GM23338 (cell line): ENCODE measurements around the gene VRK3.

ENCODE experiments used
- CREB1 ChIP-seq: fragments of 250-450 bp; sonication (Bioruptor Pico); IDR thresholded peaks from 2 replicates; pipeline ENCODE4 v1.5.0; 2020; ENCODE audit warnings: low read depth, mild to moderate bottlenecking, moderate library complexity
- EZH2 ChIP-seq: fragments of 200-600 bp; sonication (generic); IDR thresholded peaks from one replicate; pipeline ENCODE4 v1.8.0; 2017; ENCODE audit warnings: antibody characterized with exemption, mild to moderate bottlenecking, low read depth; ENCODE audit not compliant: unreplicated experiment
- EZH2phosphoT487 ChIP-seq: fragments of 200-600 bp; sonication (generic); IDR thresholded peaks from one replicate; pipeline ENCODE4 v1.8.1; 2018; ENCODE audit warnings: antibody characterized with exemption; ENCODE audit not compliant: unreplicated experiment
- JUNB ChIP-seq: IDR thresholded peaks from one replicate; pipeline ENCODE4 v1.6.1; 2016; ENCODE audit warnings: antibody characterized with exemption; ENCODE audit not compliant: unreplicated experiment
- NANOG ChIP-seq: IDR thresholded peaks from 2 replicates; pipeline ENCODE4 v1.6.1; 2016; ENCODE audit warnings: antibody characterized with exemption, borderline replicate concordance
- POLR2AphosphoS5 ChIP-seq: IDR thresholded peaks from 2 replicates; pipeline ENCODE4 v1.6.1; 2016; ENCODE audit warnings: antibody characterized with exemption, low read depth
- STAT1 ChIP-seq: IDR thresholded peaks from one replicate; pipeline ENCODE4 v1.6.1; 2016; ENCODE audit warnings: antibody characterized with exemption; ENCODE audit not compliant: unreplicated experiment
- ZNF114 ChIP-seq: fragments of 250-450 bp; sonication (Bioruptor Pico); IDR thresholded peaks from 2 replicates; pipeline ENCODE4 v1.5.0; 2020; ENCODE audit warnings: mild to moderate bottlenecking, moderate library complexity
- ZNF331 ChIP-seq: fragments of 250-450 bp; sonication (Bioruptor Pico); IDR thresholded peaks from 2 replicates; pipeline ENCODE4 v1.5.0; 2020; ENCODE audit warnings: low read depth, mild to moderate bottlenecking, moderate library complexity
- TF ChIP-seq, protein P1 (sequence below): IDR thresholded peaks from one replicate; pipeline ENCODE4 v1.6.1; 2018; ENCODE audit warnings: antibody characterized with exemption; ENCODE audit not compliant: unreplicated experiment
- TF ChIP-seq, protein P2 (sequence below), 2 experiments: fragments of 200-600 bp in 1 of 2; sonication (generic) in 1 of 2; conservative IDR thresholded peaks; 2 replicates each; pipeline versions ENCODE4 v1.5.1 to v1.6.1; 2016 to 2017; ENCODE audit warnings: antibody characterized with exemption in 2 of 2, low read depth in 2 of 2, mild to moderate bottlenecking in 2 of 2, moderate library complexity in 1 of 2
- TF ChIP-seq, protein P3 (sequence below): IDR thresholded peaks from 2 replicates; pipeline ENCODE4 v1.6.1; 2016; ENCODE audit warnings: antibody characterized with exemption
- TF ChIP-seq, protein P4 (sequence below): fragments of 250-450 bp; sonication (Bioruptor Pico); IDR thresholded peaks from 2 replicates; pipeline ENCODE4 v1.5.0; 2020; ENCODE audit warnings: mild to moderate bottlenecking, moderate library complexity

DNA sequence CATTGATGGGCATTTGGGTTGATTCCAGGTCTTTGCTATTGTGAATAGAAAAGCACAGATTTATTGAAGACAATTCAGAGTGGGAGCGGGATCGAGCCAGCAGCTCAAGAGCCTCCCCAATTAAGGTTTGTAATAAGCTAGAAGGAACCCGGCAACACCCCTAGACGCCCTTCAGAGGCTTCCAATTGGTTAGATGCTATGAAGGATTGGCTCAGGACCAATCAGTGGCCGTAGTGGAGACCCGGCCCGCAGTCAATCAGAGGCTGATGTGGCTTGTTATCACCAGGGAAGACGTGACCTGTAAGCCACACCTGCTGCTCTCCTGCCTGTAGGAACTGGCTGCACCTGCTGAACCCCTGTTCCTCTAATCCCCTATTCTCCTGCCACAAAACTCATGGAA is 78.8 kb downstream of the VRK3 start:
- TF ChIP-seq POLR2AphosphoS5 (no peak), CREB1 (CRISPR knock-in tag) (no peak), EZH2 (no peak), EZH2phosphoT487 (no peak), ZNF114 (CRISPR knock-in tag) (no peak), STAT1 (no peak), NANOG (no peak), JUNB (no peak), ZNF331 (CRISPR knock-in tag) (no peak)
- TF ChIP-seq, protein P1, sequence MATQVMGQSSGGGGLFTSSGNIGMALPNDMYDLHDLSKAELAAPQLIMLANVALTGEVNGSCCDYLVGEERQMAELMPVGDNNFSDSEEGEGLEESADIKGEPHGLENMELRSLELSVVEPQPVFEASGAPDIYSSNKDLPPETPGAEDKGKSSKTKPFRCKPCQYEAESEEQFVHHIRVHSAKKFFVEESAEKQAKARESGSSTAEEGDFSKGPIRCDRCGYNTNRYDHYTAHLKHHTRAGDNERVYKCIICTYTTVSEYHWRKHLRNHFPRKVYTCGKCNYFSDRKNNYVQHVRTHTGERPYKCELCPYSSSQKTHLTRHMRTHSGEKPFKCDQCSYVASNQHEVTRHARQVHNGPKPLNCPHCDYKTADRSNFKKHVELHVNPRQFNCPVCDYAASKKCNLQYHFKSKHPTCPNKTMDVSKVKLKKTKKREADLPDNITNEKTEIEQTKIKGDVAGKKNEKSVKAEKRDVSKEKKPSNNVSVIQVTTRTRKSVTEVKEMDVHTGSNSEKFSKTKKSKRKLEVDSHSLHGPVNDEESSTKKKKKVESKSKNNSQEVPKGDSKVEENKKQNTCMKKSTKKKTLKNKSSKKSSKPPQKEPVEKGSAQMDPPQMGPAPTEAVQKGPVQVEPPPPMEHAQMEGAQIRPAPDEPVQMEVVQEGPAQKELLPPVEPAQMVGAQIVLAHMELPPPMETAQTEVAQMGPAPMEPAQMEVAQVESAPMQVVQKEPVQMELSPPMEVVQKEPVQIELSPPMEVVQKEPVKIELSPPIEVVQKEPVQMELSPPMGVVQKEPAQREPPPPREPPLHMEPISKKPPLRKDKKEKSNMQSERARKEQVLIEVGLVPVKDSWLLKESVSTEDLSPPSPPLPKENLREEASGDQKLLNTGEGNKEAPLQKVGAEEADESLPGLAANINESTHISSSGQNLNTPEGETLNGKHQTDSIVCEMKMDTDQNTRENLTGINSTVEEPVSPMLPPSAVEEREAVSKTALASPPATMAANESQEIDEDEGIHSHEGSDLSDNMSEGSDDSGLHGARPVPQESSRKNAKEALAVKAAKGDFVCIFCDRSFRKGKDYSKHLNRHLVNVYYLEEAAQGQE, result no peak
- TF ChIP-seq, protein P2, sequence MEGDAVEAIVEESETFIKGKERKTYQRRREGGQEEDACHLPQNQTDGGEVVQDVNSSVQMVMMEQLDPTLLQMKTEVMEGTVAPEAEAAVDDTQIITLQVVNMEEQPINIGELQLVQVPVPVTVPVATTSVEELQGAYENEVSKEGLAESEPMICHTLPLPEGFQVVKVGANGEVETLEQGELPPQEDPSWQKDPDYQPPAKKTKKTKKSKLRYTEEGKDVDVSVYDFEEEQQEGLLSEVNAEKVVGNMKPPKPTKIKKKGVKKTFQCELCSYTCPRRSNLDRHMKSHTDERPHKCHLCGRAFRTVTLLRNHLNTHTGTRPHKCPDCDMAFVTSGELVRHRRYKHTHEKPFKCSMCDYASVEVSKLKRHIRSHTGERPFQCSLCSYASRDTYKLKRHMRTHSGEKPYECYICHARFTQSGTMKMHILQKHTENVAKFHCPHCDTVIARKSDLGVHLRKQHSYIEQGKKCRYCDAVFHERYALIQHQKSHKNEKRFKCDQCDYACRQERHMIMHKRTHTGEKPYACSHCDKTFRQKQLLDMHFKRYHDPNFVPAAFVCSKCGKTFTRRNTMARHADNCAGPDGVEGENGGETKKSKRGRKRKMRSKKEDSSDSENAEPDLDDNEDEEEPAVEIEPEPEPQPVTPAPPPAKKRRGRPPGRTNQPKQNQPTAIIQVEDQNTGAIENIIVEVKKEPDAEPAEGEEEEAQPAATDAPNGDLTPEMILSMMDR (conservative IDR thresholded peaks at IDR 0.05; ENCODE audit: low read depth in 2 of 2), result no peak
- TF ChIP-seq, protein P3, sequence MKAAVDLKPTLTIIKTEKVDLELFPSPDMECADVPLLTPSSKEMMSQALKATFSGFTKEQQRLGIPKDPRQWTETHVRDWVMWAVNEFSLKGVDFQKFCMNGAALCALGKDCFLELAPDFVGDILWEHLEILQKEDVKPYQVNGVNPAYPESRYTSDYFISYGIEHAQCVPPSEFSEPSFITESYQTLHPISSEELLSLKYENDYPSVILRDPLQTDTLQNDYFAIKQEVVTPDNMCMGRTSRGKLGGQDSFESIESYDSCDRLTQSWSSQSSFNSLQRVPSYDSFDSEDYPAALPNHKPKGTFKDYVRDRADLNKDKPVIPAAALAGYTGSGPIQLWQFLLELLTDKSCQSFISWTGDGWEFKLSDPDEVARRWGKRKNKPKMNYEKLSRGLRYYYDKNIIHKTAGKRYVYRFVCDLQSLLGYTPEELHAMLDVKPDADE, result no peak
- TF ChIP-seq, protein P4, sequence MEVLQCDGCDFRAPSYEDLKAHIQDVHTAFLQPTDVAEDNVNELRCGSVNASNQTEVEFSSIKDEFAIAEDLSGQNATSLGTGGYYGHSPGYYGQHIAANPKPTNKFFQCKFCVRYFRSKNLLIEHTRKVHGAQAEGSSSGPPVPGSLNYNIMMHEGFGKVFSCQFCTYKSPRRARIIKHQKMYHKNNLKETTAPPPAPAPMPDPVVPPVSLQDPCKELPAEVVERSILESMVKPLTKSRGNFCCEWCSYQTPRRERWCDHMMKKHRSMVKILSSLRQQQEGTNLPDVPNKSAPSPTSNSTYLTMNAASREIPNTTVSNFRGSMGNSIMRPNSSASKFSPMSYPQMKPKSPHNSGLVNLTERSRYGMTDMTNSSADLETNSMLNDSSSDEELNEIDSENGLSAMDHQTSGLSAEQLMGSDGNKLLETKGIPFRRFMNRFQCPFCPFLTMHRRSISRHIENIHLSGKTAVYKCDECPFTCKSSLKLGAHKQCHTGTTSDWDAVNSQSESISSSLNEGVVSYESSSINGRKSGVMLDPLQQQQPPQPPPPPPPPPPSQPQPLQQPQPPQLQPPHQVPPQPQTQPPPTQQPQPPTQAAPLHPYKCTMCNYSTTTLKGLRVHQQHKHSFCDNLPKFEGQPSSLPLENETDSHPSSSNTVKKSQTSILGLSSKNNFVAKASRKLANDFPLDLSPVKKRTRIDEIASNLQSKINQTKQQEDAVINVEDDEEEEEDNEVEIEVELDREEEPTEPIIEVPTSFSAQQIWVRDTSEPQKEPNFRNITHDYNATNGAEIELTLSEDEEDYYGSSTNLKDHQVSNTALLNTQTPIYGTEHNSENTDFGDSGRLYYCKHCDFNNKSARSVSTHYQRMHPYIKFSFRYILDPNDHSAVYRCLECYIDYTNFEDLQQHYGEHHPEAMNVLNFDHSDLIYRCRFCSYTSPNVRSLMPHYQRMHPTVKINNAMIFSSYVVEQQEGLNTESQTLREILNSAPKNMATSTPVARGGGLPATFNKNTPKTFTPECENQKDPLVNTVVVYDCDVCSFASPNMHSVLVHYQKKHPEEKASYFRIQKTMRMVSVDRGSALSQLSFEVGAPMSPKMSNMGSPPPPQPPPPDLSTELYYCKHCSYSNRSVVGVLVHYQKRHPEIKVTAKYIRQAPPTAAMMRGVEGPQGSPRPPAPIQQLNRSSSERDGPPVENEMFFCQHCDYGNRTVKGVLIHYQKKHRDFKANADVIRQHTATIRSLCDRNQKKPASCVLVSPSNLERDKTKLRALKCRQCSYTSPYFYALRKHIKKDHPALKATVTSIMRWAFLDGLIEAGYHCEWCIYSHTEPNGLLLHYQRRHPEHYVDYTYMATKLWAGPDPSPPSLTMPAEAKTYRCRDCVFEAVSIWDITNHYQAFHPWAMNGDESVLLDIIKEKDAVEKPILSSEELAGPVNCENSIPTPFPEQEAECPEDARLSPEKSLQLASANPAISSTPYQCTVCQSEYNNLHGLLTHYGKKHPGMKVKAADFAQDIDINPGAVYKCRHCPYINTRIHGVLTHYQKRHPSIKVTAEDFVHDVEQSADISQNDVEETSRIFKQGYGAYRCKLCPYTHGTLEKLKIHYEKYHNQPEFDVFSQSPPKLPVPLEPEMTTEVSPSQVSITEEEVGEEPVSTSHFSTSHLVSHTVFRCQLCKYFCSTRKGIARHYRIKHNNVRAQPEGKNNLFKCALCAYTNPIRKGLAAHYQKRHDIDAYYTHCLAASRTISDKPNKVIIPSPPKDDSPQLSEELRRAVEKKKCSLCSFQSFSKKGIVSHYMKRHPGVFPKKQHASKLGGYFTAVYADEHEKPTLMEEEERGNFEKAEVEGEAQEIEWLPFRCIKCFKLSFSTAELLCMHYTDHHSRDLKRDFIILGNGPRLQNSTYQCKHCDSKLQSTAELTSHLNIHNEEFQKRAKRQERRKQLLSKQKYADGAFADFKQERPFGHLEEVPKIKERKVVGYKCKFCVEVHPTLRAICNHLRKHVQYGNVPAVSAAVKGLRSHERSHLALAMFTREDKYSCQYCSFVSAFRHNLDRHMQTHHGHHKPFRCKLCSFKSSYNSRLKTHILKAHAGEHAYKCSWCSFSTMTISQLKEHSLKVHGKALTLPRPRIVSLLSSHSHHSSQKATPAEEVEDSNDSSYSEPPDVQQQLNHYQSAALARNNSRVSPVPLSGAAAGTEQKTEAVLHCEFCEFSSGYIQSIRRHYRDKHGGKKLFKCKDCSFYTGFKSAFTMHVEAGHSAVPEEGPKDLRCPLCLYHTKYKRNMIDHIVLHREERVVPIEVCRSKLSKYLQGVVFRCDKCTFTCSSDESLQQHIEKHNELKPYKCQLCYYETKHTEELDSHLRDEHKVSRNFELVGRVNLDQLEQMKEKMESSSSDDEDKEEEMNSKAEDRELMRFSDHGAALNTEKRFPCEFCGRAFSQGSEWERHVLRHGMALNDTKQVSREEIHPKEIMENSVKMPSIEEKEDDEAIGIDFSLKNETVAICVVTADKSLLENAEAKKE (CRISPR knock-in tag), result no peak
